GM18951 (cell line): ENCODE data around the gene GUCY1B1.
"Not testable (repeated sequence)": the region's sequence is repeated elsewhere in the genome, so short reads cannot be mapped to it uniquely, and the experiment has no call there.

Experiments used
- POLR2A ChIP-seq: IDR thresholded peaks from 4 replicates; pipeline ENCODE4 v1.6.1; 2011; ENCODE audit warnings: mild to moderate bottlenecking; ENCODE audit not compliant: insufficient read length, insufficient read depth; ENCODE audit errors: extremely low read depth
- in situ Hi-C: fragments of 300-500 bp; cut with MboI; formaldehyde crosslinking; loops from one replicate; pipeline ENCODE4 v1.12.0; 2022; ENCODE audit warnings: low sequenced_read_pairs, mixed read lengths, inconsistent platforms; ENCODE audit not compliant: unreplicated experiment

The GUCY1B1 gene

DNA sequence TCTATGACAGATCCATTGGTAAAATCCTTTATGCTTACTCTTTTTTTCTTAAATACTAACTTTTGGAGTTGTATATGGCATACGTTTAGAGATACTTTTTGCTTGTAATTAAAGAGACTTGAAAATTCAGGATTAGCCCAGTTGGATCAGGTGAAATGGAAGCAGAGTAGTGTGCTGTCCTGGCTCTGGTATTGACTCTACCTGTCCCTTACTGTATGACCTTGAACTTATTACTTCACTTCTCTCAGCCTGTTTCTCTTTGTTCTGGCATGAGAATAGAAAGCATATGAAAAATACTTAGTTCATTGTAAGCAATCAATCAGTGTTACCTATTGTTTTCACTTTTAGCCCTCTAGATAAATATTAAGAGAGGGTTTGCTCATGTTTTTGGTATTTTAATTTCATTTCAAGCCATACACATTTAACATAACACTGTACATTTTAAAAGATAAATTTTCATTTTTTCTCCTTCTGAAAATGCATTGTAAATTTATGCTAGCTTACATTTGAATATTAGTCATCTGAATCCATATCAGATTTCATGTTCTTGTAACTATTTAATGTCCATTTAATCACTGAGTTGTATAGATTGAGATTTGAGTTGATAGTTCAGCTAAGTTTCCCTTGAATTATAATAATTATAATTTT is 35.9 kb downstream of the GUCY1B1 start:
- no peak for TF ChIP-seq POLR2A
- in situ Hi-C loops = loop anchor here (5.0 kb wide), 1 partner anchor 352 kb away; no protein-coding TSS in a partner anchor

GRCh38 chr4:155795991-155796390 is 37.2 kb downstream of the GUCY1B1 start:
- in situ Hi-C loops = no loop called here

GRCh38 chr4:155797581-155797980 is 38.8 kb downstream of the GUCY1B1 start:
- in situ Hi-C loops = not testable (repeated sequence)

More at GRCh38 chr4:155795991-155796390, 37.2 kb downstream of the GUCY1B1 start:
- no peak for TF ChIP-seq POLR2A

DNA sequence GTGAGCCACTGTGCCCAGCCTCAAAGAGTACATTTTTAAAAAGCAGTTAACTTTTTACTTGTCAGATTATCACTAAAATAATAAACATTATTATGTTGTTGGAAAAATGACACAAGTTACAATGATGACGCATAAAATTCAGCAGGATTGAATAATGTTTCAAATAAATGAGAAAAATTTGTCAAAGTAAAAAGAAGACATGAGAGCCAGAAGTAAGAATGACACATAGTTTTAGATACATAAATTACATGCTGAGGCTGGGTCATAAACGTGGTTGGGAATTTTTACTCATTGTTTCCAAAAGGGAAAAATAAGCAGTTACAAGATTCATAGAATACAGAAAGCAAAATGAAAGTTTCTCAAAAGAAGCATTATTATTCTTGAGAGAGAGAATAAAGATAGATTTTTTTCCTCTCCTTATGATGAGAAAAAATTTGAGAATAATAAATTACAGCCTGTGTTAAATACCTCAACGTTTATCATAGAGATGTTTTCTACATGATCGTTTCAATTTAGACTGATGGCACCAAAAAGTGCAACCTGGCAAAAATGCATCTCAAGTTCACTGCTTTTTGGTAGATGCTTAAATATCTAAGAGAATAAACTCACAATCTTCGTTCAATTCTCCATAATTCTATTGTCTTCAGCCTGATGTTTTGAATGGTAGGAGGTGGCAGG is 40.4 kb downstream of the GUCY1B1 start:
- TF ChIP-seq POLR2A = no peak
- in situ Hi-C loops = no loop called here

- in situ Hi-C loops = no loop called here
- TF ChIP-seq POLR2A = no peak
Observed at GRCh38 chr4:155799794-155800123, 40.9 kb downstream of the GUCY1B1 start.

DNA sequence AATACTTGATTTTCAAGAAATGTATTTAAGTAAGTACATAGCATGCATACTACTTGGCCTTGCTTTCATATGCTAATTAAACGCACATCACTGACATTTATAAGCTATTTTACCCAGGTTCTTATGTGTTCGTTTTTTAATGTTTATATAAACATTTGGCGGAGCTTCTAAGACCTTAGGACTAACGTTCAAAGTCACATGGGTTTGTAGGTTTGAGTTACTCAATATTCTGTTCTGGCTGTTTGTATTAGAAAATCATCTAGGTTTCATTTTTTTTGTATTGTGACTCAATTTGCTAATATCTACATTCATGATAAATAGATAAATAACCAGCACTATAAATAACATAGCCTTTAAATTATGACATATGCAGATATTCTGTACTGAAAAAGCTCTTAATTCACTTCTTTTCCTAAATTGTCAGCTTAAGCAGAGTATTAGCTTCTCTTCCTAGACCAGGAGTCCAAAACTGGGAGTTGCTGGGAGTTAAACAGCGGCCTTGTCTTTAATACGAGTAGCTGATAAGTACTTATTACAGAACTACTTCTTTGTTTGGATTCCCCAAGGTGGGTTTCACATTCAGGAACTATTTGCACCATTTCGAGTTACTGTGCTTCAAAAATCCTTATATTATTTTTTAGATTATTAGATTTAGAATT is 42.0 kb downstream of the GUCY1B1 start:
- in situ Hi-C loops = no loop called here
- TF ChIP-seq POLR2A = no peak

DNA sequence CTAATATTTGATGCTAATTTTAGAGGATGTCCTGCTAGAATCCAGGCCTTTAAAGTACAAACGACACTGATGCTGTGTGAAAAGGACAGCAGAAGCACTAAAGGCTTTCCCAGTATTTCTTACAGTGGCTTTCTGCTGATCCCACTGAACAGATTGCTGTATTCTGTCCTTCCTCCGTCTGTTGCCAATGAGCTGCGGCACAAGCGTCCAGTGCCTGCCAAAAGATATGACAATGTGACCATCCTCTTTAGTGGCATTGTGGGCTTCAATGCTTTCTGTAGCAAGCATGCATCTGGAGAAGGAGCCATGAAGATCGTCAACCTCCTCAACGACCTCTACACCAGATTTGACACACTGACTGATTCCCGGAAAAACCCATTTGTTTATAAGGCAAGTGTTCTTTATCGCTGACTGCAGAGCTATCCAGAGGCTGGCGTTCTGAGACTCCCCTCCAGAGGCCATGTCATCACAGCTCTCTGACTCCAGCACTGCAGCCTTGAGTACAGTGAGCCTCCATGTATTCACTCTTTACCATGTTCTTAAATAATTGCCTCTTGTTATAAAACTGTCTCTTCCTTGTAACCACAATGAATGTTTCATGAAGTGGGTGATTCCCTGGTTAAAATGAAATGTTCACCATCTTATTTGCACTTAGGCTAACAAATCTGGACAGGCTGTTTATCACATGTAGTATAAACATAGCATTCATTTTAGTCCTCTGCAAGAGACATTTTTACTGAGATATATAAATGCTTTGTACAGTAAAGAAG is 43.6 kb downstream of the GUCY1B1 start:
- TF ChIP-seq POLR2A = no peak
- in situ Hi-C loops = no loop called here

DNA sequence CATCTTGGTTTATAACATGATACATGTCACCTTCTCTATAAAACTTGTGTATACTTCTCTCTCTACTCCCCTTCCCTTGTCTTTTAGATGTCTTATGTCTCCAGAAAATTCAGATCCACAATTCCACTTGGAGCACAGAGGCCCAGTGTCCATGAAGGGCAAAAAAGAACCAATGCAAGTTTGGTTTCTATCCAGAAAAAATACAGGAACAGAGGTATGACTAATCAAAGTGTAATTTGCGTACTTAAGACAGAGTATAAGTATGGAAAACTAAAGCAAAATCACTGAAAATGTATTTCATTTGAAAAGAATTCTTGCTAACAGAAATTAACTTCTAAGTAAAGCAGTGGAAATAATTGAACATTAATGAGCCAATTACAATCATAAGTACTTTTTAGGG is 46.2 kb downstream of the GUCY1B1 start:
- TF ChIP-seq POLR2A = no peak
- in situ Hi-C loops = no loop called here

GRCh38 chr4:155807021-155807420 is 48.2 kb downstream of the GUCY1B1 start:
- TF ChIP-seq POLR2A = no peak
- in situ Hi-C loops = no loop called here

GRCh38 chr4:155809835-155810234 is 51.0 kb downstream of the GUCY1B1 start:
- TF ChIP-seq POLR2A = no peak
- in situ Hi-C loops = loop anchor here (5.0 kb wide), 1 partner anchor 142 kb away; the partner anchor contains the start of gene CTSO

DNA sequence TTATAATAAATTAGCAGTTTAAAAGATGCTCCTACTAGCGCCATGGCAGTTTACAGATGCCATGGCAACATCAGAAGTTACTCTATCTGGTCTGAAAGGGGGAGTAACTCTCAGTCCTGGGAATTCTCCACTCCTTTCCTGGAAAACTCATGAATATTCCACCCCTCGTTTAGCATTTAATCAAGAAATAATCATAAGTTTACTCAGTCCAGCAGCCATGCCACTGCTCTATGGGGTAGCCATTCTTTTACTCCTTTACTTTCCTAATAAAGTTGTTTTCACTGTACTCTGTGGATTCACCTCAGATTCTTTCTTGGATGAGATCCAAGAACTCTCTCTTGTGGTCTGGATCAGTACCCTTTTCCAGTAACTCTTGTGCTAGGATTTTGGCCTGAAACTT is 52.3 kb downstream of the GUCY1B1 start:
- in situ Hi-C loops = loop anchor here (5.0 kb wide), 1 partner anchor 141 kb away; the partner anchor contains the start of gene CTSO
- TF ChIP-seq POLR2A = no peak

DNA sequence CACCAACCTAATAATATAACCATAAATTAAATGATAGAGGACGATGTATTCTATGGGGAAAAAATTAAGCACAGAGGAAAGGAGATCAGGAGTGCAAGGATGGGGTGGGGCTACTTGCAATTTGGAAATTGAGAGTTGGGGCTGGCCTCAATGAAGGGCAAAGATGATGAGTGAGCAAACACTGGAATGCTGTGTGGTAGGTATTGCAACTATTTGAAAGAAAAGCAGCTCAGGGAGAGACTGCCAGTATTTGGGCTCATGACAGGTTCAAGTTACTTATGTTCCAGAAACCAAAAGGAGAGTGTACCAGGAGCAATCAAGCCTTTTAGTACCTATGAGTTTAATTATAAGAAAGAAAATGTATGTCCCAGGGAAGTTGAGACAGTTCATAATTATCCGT is 59.8 kb downstream of the GUCY1B1 start:
- in situ Hi-C loops = no loop called here
- TF ChIP-seq POLR2A = no peak

DNA sequence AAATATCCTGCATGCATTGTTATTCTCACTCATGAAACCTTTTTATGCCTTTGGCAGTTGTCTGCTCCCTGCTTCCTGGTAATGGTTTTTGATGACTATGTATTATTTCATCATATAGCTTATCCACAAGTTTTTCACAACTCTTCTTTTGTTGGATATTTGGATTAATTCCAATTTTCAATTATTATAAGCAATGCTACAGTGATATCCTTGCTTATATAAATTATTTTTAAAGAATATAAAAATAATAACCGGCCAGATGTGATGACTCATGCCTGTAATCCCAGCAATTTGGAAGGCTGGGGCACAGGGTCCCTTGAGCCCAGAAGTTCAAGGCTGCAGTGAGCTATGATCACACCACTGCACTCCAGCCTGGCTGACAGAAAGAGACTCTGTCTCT is 60.2 kb downstream of the GUCY1B1 start:
- TF ChIP-seq POLR2A = no peak
- in situ Hi-C loops = no loop called here

DNA sequence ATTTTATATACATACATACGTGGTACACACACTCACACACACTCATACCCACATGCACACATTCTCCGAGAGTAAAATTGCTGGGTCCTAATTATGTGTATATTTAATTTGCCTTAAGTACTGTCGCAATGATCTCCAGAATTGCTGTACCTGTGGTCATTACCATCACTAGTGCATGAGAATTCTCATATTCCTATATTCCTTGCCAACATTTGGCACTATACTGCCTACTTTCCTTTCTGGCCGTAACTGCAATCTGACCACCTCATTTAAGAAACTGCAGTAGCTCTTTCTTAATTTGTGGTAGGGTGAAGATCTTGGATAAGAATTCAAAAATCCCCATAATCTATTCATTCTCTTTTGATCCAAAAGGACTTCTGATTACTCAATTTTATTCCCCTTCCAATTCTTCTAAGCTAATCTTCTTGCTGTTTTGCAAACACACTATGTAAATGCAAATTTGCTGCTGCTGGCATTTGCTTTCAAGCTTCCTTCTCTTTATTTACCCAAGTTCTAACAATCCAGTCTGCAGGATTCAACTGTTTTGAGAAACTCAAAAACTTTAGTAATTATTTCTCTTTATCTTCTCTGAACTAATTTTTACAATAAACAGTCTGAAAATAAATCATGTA is 62.2 kb downstream of the GUCY1B1 start:
- TF ChIP-seq POLR2A = no peak
- in situ Hi-C loops = no loop called here
